ENCODE data around the gene NEO1.

- TF ChIP-seq, protein P1, sequence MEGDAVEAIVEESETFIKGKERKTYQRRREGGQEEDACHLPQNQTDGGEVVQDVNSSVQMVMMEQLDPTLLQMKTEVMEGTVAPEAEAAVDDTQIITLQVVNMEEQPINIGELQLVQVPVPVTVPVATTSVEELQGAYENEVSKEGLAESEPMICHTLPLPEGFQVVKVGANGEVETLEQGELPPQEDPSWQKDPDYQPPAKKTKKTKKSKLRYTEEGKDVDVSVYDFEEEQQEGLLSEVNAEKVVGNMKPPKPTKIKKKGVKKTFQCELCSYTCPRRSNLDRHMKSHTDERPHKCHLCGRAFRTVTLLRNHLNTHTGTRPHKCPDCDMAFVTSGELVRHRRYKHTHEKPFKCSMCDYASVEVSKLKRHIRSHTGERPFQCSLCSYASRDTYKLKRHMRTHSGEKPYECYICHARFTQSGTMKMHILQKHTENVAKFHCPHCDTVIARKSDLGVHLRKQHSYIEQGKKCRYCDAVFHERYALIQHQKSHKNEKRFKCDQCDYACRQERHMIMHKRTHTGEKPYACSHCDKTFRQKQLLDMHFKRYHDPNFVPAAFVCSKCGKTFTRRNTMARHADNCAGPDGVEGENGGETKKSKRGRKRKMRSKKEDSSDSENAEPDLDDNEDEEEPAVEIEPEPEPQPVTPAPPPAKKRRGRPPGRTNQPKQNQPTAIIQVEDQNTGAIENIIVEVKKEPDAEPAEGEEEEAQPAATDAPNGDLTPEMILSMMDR (IDR thresholded peaks at IDR 0.05), result no peak
- no peak for TF ChIP-seq POLR2A (IDR thresholded peaks at IDR 0.05)
Measured at GRCh38 chr15:73009066-73010056, 42.9 kb upstream of the NEO1 start.
